Central memory CD4-positive, alpha-beta T cell (primary cell): ENCODE results near the gene ATP9A.
A peak's percentile ranks its signal among the peaks of the same experiment; 100 is the strongest.
"Not testable (repeated sequence)": the region's sequence is repeated elsewhere in the genome, so short reads cannot be mapped to it uniquely, and the experiment has no call there.

Experiments used
- DNase-seq: peaks from one replicate; pipeline ENCODE4 v3.0.0; 2022

The ATP9A gene

GRCh38 chr20:51691703-51692102, 76.5 kb downstream of the ATP9A start:
- no peak for DNase-seq

- no peak for DNase-seq
Observed at GRCh38 chr20:51688600-51689244, 79.5 kb downstream of the ATP9A start.

GRCh38 chr20:51687630-51688029, 80.6 kb downstream of the ATP9A start:
- DNase-seq = no peak

GRCh38 chr20:51687108-51687507, 81.1 kb downstream of the ATP9A start:
- DNase-seq = no peak

- not testable (repeated sequence) for DNase-seq
Observed at GRCh38 chr20:51685494-51685893, 82.7 kb downstream of the ATP9A start.

- DNase-seq = no peak
Observed at GRCh38 chr20:51680067-51680749, 88.0 kb downstream of the ATP9A start.

- no peak for DNase-seq
Observed at GRCh38 chr20:51679254-51679921, 88.8 kb downstream of the ATP9A start.

GRCh38 chr20:51678026-51678697, 90.0 kb downstream of the ATP9A start:
- no peak for DNase-seq

- no peak for DNase-seq
Observed at GRCh38 chr20:51668947-51669346, 99.2 kb downstream of the ATP9A start.

GRCh38 chr20:51668515-51668914, 99.7 kb downstream of the ATP9A start:
- no peak for DNase-seq

- DNase-seq = no peak
Observed at GRCh38 chr20:51667491-51667890, 100.7 kb downstream of the ATP9A start.

- no peak for DNase-seq
Observed at GRCh38 chr20:51667002-51667408, 101.2 kb downstream of the ATP9A start.

GRCh38 chr20:51666126-51666525, 102.1 kb downstream of the ATP9A start:
- DNase-seq = no peak

GRCh38 chr20:51665543-51666118, 102.6 kb downstream of the ATP9A start:
- no peak for DNase-seq

GRCh38 chr20:51661609-51662178, 106.5 kb downstream of the ATP9A start:
- DNase-seq = peak; percentile 35

GRCh38 chr20:51660672-51661608, 107.2 kb downstream of the ATP9A start:
- DNase-seq = no peak

GRCh38 chr20:51659491-51660050, 108.6 kb downstream of the ATP9A start:
- DNase-seq = no peak

GRCh38 chr20:51656726-51657260, 111.4 kb downstream of the ATP9A start:
- DNase-seq = no peak

GRCh38 chr20:51656089-51656488, 112.1 kb downstream of the ATP9A start:
- DNase-seq = not testable (repeated sequence)

- DNase-seq = no peak
Observed at GRCh38 chr20:51654495-51654894, 113.7 kb downstream of the ATP9A start.

GRCh38 chr20:51654060-51654459, 114.1 kb downstream of the ATP9A start:
- DNase-seq = no peak
